Activated CD8-positive, alpha-beta memory T cell treated with anti-CD3 and anti-CD28 coated beads, Interleukin-2, amount 50 U/mL, for 1 hour (primary cell): ENCODE results near the gene A3GALT2.
"Not testable (repeated sequence)": the region's sequence is repeated elsewhere in the genome, so short reads cannot be mapped to it uniquely, and the experiment has no call there.

Source experiments
- DNase-seq: peaks from one replicate; pipeline ENCODE4 v3.0.0-alpha.2; 2020; ENCODE audit errors: extremely low read depth

The A3GALT2 gene

DNA sequence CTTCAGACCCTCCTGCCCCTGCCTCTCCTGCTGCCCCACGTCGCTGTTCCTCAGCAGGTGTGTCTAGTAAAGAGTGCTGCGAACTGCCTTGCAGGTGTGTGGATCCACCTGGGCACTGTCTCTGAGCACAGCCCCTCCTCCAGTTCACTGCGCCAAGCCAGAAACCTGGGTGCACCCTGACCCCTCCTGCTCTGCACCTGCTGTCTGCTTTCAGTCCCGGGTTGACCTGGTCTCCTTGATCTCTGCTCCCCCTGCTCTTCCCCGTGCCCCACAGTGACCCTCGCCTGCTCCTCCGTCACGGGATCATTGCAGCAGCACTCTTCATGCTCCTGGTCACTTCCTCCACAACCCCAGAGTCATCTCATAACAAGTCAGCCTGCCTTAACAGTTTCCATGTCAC is 6.5 kb downstream of the A3GALT2 start:
- no peak for DNase-seq

DNA sequence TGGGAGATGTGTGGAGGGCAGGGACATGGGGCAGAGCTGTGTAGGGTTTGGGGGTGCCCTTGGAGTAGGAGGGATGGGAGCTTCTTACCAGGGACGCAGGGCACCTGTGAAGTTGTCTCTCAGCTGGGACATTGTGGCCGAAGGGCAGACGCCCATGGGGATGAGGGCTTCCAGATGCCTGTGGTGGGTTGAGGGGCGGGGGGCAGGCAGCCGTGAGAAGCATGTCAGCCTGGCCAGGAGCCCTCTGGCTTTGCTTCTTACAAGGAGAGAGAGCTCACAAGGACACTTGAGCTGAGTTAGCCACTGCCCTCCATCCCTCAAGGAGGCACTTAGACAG is 8.5 kb downstream of the A3GALT2 start:
- no peak for DNase-seq

DNA sequence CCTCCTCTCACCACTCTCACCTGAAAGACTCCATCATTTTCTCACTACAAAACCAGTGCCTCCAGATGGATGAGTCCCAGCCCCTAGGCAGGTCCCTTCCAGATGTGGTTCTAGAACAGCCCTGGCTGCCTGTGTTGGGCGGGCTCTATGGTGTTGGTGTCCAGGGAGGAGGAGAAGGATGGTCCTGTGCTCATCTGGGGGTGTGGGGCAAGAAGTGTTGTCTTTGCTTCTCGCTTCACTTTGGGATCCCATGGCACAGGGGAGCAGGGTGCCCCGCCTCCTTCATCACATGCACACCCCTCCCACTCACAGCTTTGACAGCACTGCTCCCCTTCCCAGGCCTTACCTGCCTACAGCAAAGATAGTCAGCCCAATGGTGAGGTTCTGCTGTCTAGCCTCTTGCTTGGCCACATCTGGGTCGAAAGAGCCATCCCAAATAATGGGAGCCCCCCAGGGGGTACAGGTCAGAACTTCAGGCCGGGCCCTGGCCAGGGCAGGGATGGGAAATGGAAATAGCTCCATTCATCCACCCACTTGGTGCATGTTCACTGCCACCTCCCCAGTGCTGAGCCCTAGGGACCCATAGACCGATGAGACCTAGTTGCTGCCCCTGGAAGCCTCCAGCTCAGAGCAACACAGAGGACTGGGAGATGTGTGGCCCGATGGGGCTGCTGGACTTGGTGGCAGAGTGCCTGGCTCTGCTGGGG is 9.0 kb downstream of the A3GALT2 start:
- DNase-seq: no peak

DNA sequence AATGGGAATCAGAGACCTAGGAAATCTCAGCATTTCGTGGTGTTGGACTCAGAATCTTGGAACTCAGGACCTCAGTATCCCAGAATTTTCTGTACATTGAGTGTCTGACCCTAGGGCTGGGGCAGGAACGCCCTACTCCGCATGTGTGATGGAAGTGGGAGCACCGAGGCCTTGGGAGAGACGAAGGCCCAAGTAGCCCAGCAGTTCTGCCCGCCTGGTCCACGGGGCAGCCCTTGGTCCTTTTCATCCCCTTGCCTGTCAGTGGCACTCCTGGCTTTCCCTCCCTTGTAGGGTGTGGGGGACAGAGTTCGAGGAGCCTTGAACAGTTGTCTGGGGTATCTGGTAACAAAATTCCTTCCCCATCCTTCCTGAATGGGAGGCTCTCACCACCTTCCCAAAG is 10.2 kb downstream of the A3GALT2 start:
- no peak for DNase-seq

DNA sequence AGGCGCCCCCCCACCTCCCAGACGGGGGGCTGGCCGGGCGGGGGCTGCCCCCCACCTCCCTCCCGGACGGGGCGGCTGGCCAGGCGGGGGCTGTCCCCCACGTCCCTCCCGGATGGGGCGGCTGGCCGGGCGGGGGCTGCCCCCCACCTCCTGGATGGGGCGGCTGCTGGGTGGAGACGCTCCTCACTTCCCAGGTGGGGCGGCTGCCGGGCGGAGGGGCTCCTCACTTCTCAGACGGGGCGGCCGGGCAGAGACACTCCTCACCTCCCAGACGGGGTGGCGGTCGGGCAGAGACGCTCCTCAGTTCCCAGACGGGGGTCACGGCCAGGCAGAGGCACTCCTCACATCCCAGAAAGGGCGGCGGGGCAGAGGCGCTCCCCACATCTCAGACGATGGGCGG is 11.5 kb downstream of the A3GALT2 start:
- not testable (repeated sequence) for DNase-seq

DNA sequence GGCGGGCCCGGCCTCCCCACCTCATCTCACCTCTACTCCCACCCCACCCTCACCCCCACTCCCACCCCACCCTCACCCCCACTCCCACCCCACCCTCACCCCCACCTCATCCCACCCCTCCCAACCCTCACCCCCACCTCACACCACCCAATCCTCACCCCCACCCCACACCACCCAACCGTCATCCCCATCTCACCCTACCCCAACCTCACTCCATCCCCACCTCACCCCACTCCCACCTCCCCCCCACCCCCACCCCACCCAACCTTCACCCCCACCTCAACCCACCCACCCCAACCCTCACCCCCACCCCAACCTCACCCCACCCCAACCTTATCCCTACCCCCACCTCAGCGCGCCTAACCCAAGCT is 13.4 kb downstream of the A3GALT2 start:
- DNase-seq: no peak

DNA sequence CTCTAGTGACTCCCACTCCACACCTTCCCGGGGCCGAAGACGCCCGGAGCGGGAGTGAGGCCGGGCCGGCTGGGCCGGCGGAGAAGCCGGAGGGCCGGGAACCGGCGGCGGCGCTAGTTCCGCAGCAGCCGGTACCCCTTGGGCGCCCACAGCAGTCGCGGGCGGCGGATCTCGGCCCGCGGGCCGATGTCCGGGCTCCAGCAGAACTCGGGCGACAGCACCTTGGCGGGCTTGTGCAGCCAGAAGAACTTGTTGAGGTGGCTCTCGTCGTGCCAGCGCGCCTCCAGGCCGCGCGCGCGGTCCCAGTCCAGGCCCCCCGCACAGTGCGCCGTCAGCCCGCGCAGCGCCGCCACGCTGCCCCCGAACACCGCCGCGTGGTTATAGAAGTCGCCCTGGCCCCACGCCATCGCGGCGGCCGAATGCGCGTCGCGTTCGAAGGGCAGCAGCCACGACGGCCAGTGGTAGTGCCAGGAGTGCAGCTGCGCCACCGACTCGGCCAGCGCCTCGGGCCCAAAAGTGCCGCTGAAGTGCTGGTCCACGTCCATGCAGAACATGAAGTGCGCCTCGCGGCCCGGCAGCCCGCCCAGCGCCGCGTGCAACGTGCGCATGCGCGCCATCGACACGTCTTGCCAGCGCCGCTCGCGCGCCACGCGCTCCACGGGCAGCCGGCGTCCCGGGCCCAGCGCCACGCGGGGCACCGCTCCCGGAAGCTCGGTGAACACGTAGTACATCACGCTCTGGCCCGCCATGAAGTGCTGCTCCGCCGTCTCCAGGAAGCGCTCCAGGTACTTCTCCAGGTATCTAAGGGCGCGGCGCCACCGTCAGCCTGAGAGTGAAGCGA is 14.0 kb downstream of the A3GALT2 start:
- DNase-seq: no peak

DNA sequence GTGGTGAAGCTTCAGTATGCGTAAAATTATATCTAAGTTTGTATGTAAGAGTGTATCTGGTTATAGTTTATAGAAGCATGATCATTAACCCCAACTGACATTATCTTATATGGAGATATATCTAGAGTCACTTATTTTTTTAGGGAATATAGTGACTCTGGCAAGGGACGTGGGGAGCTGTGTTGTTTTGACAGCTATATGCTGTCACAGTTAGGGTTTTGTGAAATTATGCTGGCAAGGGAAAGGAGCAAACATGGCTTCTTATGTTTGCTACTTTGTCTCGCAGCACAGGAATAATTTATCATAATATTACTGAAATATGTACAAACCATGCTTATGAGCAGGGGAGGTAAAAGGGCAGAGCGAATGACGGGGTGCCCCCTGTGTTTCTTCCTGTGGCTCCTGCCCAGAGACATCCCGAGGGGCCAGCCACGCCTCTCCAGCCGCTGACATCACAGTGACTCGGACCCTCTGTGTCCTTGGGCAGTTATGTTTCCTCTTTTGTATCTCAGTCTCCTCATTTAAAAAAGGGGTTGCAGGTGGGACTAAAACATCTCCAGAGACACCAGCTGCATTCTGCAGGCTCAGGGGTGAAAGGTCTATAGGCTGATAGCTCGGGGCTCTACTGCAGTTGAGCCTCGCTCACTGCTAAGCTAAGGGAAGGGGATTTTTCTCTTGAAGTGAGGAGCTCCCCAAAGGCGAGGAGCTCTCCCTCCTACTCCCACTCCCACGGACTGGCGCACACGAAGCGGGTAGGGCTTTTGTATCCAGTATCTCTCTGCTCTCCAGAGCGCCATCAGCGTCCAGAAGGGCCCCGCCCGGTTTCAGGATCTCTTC is 14.9 kb downstream of the A3GALT2 start:
- no peak for DNase-seq

DNA sequence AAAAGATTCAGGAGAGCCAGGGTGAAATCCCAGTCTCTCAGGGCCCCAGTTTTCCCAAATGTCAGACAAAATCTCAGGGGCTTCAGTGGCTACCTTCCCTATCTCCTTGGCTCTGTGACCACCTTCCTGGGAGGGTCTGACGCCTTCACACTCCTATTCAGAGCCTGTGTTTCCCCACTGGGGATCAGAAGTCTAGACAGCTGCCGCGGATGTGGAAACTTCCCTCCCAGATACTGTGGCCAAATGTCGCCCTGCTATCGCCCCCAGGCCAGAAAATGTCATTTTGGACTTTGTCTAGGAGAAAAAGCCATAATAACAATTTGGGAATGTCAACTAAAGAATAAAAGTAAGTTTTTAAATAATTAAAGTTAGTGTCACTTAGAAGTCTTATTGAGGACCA is 15.9 kb downstream of the A3GALT2 start:
- DNase-seq: no peak

DNA sequence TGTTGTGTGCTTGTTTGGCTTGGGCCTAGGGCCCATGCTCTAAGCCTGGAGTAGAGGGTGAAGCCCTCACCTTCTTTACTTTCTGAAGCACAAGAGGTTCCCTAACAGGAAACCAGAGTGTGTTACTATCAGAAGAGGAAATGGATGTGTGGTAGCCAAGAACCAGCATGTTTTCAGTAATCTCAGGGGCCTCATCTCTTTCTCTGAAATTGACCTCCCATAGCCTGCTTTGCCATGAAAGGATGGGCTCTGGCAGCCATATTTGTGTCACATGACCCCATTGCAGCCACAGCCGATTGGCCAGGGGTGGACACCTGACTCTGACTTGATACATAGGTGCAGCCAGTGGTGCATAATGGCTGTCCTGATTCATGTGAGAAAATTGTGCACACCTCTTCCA is 18.6 kb downstream of the A3GALT2 start:
- DNase-seq: no peak

DNA sequence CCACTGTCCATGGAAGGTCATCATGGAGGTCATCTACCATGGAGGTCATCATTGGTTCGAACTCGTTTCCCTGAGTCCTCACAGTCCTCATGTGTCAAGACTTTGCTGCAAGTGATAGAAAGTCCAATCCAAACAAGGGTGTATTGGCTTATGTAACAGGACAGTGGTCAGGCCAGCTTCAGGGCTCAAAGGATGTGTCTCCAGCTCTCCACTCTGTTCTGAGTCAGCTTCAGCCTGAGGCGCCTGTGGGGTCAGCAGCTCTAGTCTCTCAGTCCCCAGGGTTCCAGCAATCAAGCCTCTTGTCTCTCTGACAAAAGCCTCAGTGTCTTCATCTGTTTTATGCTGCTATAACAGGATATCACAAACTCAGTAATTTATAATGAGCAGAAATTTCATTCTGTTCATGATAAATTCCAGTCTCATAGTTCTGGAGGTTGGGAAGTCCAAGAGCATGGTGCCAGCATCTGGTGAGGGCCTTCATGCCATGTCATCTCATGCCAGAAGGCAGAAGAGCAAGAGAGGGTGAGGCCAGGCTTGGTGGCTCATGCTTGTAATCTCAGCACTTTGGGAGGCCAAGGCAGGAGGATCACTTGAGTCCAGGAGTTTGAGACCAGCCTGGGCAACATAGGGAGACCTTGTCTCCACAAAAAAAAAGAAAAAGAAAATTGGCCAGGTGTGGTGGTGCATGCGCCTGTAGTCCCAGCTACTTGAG is 19.5 kb downstream of the A3GALT2 start:
- DNase-seq: no peak

DNA sequence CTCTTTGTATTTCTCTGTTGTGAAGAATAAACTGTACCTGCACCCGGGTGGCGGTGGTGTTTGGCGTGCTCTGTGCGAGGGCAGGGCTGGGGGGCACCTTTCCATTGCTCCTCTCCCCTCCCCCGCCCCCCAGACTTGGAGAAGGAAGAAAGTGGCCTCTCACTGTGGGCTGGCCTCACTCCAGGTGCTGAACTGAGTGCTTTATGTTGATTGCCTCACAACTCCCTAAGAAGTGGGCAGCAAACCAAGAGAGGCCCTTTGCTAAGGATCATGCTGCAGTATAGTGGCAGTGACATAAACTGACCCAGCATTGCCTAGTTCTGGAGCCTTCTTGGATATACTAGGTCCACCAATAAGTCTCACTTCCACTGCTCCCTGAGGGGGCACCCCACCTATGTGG is 20.2 kb downstream of the A3GALT2 start:
- DNase-seq: no peak

DNA sequence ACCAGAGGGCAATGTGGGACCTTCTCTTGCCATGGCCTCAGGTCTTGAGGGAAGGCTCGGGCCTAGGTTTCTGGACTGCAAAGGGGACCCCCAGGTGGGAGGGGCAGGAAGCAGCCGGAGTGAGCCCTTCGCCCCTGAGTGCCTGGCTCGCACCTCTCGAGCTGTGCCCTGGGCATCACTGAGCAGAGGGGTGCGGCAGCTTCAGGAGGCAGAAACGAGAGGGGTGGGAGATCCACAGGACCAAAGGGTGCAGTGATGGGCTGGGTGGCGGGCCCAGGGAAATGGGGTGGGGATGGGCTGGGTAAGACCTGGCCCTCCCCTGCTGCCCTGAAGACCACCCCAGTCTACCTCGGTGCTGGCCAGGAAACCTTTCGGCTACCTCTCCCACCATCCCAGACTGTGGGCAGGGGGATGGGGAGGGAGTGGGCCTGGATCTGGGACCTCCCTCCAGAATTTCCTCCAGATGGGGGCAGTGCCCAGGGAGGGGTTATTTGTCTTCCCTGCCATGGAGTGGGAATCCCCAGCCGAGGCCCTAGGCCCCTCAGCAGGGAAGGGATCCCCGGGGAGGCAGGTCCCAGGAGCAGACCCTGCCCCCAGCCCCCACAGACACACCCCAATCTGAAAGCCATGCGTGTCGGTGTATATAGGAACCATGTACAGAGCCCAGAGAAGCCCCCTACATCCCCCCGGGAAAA is 21.3 kb downstream of the A3GALT2 start:
- DNase-seq: no peak

DNA sequence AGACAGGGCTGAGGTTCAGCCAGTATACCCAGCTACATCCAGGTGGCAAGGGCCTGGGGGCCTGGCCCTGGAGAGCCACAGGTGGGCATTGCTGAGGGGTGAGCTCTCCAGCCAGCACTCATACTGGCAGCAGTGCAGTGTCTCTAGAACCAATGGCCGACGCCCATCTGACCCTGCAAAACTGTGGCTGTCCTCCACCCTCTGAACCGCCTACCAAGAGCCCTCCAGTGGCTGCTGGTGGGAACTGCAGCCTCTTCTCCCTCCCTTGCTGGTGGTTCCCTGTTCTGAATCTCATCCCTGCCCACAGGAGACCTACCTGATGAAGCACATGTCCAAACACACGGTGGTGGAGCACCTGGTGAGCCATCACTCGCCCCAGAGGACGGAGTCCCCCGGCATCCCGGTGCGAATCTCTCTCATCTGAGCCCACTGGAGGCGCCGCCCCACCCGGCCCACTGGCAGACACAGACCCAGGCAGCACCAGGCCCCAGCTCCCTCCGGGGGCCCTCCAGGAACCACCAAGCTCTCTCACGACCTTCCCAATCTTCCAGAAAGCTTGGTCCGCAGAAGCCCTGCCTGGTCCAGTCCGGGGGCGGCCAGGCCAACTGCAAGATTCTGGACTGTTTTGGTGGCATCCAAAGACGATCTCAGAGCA is 22.1 kb downstream of the A3GALT2 start:
- DNase-seq: no peak

DNA sequence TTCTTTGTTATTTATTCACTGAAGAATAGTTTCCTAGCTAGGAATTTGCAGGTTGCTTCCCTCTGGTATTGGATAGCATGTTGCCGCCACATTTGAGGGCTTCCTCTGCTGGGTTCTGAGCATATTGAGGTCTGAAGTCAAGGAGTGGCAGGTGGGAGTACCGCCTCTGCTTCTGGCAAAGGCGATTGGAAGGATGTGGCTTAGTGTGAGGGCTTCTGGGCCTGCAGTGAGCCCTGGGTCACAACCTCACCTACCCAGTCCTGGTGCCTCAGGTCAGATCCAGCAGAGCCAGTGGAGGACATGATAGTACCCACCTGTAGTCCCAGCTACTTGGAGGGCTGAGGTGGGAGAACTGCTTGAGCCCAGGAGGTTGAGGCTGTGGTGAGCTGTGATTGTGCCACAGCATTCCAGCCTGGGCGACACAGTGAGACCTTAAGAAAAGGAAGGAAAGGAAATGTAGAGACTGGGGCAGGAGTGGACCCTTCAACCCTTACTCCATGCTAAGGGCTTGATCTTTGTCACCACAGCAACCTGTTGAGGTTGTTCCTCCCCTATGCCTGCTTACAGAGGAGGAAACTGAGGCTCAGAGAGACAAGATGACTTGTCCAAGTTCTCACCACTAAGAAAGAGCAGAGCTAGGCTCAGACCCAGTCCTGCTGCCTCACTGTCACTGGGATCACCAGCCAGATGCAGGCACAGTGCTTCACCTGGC is 22.8 kb downstream of the A3GALT2 start:
- no peak for DNase-seq

DNA sequence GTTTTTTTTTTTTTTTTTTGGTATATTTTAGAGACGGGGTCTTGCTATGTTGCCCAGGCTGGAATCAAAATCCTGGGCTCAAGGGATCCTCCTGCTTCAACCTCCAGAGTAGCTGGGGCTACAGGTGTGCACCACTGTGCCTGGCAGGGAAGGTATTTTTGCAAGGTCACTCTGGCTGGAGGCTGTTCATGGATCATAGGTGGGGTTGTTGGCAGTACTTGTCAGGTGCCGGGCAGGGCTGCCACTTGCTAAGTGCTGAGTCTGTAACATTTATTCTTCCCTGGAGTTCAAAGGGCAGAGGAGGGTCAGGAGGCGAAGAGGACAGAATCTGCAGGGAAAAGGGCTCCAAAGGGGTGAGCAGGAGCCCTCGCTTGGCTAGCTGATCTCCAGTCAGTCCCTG is 24.1 kb downstream of the A3GALT2 start:
- no peak for DNase-seq

DNA sequence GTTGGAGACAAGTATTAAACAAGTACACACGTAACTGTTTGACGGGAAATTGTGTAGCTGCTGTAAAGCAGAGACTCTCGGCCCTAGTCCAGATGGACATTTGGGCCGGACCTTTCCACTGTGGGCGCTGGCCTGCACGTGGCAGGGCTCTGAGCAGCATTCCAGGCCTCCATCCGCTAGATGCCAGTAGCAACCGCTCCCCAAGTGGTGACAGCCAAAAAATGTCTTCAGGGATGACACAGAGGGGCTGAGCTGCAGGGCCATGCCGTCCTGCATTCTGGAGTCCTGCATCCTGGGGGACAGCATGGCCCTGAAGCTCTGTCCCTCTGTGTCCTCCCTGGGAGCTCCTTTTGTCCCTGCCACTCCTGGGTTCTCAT is 24.8 kb downstream of the A3GALT2 start:
- DNase-seq: no peak

DNA sequence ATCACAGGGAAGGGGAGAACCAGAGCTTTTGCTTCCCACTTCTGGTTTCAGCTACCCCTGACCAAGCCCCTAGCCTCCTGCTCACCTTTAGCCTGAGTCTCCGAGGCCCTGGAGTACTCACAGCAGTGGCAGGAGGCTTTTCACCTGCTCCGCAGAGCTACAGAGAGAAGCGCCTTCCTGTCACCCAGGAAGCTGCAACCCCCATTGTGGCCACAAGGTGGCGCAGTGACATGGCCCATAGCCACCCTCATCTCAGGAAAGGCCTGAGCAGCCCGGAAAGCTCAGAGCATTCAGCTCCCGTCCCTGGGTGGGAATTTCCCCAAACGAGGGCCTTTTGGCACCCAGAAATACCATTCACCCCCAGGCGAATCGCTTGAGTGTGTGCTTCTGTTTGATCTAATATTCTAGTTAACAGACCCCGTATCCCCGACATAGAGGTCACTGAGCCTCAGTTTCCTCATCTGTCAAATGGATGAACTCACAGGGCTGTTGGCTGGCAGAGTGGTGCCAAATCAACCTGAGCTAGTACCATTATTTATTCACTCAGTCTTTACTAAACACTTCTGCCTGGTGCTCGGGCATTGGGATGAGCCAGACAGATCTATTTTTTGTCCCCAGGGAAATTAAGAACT is 25.3 kb downstream of the A3GALT2 start:
- peak; percentile 51 for DNase-seq

DNA sequence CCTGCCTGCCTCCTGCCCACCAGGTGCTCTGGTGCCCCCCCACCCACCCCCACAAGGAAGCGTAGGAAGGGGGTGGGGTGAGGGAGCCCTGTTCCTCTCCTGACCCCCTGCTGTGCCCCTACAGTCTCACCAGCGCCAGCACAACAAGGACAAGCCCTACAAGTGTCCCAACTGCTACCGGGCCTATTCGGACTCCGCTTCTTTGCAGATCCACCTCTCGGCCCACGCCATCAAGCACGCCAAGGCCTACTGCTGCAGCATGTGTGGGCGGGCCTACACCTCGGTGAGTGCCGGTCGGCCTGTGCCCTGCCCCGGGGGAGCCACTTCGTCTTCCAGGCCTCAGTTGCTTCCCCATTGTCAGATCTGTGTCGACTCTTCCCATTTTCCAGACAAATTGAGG is 25.9 kb downstream of the A3GALT2 start:
- no peak for DNase-seq
